GM21515 (cell line): ENCODE data around the gene APBA2.

Experiments used
- ATAC-seq: cut with Tn5 transposase; IDR thresholded peaks from one replicate; pipeline ENCODE4 v1.9.1; 2021; ENCODE audit not compliant: unreplicated experiment

The APBA2 gene

DNA sequence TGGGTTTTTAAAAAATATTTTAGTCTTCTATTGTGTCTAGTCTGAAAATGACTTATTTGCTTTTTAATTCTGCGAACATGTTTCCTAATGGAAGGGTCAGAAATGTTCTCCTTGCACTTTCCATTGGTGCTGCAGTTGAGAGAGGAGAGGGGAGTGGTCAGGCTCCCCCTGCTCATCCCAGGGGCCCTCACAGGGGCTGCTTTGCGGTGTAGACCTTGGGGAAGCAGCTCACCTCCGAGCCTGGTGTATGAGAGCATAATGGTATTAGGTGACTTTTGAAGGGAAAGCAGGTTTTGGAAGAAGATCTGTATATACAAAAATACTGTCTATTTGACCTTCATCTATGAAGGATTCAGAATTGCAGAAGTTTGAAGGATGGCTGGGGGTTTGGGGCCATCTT lies 28.3 kb downstream of the APBA2 start:
- ATAC-seq = no peak

DNA sequence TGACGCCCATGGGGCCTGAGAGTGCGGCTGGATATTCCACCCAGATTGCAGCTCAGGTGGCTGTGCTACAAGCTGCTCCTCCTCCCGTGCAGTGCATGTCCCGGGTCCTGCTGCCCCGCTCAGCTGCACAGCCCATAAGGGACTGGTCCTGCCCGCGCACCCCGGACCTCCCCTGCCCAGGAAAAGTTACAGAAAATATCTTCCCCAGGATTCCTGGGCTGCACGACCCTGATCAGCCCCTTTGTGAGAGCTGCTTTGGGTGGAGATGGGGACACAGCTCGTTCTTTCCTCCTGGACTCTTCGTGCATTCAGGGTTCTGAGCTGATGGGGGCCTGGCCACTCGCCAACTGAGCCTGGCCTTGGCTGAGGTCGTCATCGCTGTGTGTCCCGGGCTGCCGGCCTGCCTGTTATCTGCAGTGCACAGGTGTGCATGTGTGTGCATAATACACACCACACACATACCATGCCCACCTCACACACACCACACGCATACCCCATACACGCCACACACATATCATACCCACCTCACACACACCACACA lies 28.8 kb downstream of the APBA2 start:
- ATAC-seq = no peak

DNA sequence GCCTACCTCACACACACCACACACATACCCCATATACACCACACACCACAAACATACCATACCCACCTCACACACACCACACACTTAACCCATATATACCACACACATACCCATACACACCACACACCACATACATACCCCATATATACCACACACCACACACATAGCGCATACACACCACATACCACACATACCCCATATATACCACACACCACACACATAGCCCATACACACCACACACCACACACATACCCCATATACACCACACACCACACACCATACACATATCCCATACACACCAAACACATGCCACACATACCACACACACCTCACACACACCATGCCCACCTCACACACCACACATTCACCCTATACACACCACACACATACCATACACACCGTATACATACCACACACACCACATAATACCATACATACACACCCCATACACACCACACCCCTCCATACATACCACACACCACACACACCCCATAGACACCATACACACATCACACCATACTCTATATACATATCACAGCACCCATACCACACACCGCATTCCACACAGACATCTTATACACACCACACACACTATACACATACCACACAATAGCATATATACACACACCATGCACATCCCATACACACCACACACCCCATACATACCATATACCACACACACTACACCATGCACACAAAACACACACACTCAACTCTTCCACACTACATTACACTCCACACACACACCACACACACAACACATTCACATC lies 29.5 kb downstream of the APBA2 start:
- ATAC-seq = no peak

- ATAC-seq = no peak
Measured at GRCh38 chr15:28915935-28916334, 30.2 kb downstream of the APBA2 start.

- ATAC-seq = no peak
Measured at GRCh38 chr15:28917791-28918140, 32.0 kb downstream of the APBA2 start.

- ATAC-seq = no peak
Measured at GRCh38 chr15:28918141-28918983, 32.6 kb downstream of the APBA2 start.

DNA sequence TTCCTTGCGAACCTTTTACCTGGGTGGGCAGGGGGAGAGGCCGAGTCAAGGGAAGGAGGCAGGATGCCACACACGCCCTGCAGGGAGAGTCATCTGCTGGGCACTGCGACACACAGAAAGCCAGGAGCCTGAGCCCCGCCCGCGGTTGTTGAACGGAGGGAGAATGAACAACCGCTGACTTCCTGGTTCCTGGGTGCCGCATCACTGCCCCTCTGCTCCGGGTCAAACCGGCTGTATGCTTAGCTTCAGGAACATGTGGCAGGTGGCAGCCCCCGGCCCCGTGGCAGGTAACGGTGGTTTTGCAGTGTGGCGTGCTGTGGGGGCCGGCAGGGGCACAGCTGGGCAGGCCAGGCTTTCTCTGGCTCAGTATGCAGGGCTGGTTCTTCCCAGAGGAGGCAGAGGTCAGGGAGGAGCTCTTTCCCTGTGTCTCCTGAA lies 33.4 kb downstream of the APBA2 start:
- ATAC-seq = no peak

DNA sequence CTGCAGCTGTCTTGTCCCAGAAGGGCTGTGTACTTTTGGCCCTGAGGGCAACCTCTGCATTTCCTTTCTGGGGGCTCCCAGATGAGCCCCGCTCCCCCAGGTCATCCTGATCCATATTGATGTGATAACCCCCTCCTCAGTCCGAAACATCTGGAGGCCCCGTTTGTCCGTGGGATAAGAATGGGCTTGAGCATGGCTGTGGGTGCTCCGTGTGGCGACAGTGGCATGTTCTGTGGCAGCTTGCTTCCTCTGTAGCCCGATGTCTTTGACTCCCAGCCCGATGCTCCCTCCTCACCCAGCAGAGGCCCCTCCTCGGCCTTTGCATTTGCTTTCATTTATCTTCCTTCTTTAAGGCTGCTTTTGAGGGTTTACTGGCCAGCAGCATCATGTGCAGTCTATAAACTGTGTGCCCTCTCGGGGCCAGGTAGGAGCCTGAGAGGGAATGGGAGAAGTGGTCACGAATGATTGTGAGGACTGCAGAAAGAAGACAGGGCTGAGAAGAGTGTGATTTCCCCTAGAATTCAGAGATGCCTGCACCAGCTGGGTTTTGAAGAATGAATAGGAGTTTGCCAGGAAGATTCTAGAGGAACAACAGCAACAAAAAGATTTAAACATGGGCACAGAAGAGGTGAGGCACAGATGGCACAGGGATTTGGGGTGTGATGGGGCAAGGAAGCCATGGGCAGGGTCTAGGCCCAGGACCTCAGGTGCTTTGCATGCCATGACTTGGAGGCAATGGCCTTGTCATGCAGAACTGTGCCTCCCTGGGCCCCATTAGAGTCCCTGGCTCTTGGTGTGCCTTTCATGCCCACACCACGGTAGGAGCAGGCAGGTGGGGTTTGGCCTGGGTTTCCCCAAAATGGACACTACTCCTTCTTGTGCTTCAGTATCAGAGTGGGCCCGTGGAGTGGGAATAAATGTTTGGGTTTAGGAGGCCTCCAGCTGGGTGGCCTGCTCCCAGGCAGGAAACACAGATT lies 34.2 kb downstream of the APBA2 start:
- ATAC-seq = no peak

GRCh38 chr15:28920781-28921331 lies 35.1 kb downstream of the APBA2 start:
- no peak for ATAC-seq

GRCh38 chr15:28921336-28921735 lies 35.6 kb downstream of the APBA2 start:
- ATAC-seq = no peak

DNA sequence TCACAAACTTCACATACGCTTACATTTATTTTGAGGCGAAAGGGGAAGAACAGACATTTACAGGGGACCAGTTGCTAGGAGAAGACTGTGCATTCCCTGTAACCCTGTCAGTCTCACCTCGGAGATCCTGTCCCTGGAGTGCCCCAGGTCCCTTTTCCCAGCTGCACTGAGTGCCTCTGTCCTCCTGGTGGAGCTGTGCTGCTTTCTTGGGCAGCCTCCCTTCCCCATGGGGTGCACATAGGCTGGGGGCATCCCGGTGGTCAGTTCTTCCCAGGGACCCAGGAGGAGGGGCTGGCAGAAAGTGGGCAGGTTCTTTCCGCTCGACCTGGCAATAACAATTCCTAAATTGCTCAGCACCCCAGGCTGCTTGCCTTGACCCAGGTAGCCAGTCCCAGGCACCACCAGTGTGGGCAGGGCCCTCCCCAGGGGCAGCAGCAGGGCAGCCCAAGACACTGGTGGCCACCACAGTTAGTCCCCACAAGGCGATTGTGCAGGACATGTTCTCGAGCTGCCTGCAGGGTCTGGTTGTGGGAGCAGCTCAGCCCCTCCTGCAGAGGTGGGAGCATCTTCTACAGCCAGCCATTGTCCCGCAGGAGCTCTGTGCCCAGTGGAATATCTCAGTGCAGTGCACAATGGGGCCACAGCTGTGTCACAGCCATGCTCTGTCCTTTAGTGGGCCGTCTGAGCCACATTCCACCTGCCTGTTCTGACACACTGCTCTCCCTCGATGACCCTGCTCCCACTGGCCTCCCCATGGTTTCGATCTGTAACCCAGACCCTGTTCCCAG lies 36.3 kb downstream of the APBA2 start:
- no peak for ATAC-seq

- no peak for ATAC-seq
Measured at GRCh38 chr15:28922707-28923012, 36.9 kb downstream of the APBA2 start.

GRCh38 chr15:28923726-28924280 lies 38.0 kb downstream of the APBA2 start:
- no peak for ATAC-seq

GRCh38 chr15:28927043-28927442 lies 41.3 kb downstream of the APBA2 start:
- ATAC-seq = no peak

DNA sequence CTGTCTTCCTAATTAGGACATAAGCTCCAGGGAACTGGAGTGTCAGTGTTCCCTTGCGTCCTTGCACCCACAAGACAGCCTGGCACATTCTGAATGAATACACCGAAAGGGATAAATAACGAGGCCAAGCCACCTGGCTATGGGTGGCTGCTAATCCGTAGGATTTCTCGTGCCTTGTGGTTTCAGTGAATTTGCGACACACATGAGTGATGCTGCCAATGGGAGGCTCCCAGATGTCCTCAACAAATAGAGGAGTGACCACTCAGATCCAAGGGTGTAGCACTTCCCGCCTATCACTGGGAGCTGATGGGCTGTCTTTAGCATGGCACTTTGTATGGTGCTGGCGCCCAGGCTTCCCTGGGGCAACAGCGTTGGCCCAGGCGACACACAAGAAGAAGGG lies 43.4 kb downstream of the APBA2 start:
- ATAC-seq = no peak

DNA sequence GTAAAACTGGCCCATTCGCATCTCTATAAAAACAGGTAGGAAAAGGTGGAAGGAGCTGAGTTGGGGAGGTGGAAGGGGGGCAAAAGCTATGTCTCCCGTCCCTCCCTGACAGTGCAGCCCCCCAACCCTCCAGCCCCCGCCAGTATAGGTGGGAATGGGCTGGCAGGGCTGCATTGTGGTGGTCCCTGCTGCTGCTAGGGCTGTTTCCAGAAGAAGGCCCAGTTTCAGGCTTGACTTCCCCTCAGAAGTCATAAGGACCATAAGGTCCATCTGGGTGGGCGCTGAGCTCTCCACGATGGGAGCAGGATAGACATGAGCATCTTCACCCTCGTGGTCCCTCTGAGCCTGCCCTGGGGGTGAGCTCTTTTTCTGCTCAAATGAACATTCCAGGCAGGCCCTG lies 44.2 kb downstream of the APBA2 start:
- ATAC-seq = no peak

GRCh38 chr15:28930476-28931291 lies 44.9 kb downstream of the APBA2 start:
- no peak for ATAC-seq

DNA sequence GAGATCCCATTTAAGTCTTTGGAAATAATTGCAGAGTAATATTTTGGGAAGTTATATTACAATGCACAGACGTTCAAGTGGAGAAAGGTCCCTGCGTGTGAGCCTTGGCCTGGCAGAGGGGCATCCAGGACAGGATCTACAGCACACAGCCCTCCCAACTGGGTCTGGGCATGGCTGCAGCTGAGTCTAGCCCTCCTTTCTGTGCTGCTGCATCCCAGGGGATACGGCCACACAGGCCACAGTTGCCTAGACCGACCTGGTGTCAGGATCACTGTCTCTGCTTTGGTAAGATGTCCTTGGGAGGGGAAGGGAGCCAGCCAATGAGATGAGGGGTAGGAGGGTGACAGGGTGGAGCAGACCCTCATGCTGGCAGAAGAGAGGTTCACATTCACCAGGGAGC lies 46.1 kb downstream of the APBA2 start:
- ATAC-seq = no peak

- no peak for ATAC-seq
Measured at GRCh38 chr15:28932361-28932760, 46.6 kb downstream of the APBA2 start.
